GM12878 (cell line): Measurements from ENCODE around the gene SHISA6. TPM values are rescaled to one million over a fixed set of nuclear protein-coding genes. Genes with fewer than 3 reads are reported as not detected.

Experiments used
- ATAC-seq: fragments of 200-7000 bp; cut with Tn5 transposase; 3 replicates; pipeline ENCODE4 v1.9.1; 2020; ENCODE audit warnings: mild to moderate bottlenecking, moderate library complexity
- BruUV-seq: library from RNA; stranded (reverse); fragments of 400-500 nt; replicated peaks from 2 replicates; lab custom pipeline; 2021; lab: Mats Ljungman, UMichigan
- CTCF ChIA-PET: fragments of 300-600 bp; sonication (Branson Sonifier 250); formaldehyde crosslinking; extraction: SDS; loops from one replicate; lab custom pipeline; 2021; ENCODE audit warnings: inconsistent platforms; lab: Yijun Ruan, JAX
- POLR2A ChIA-PET: fragments of 350-600 bp; formaldehyde crosslinking; extraction: SDS; loops from one replicate; lab custom pipeline; 2021; ENCODE audit warnings: inconsistent platforms; lab: Charles Lee
- RAD21 ChIA-PET: fragments of 300-600 bp; sonication (Branson Sonifier 250); formaldehyde crosslinking; loops from one replicate; lab custom pipeline; 2023; ENCODE audit warnings: antibody characterized with exemption; ENCODE audit not compliant: unreplicated experiment; lab: Charles Lee
- SMC1A ChIA-PET: fragments of 300-600 bp; sonication (Branson Sonifier 250); formaldehyde crosslinking; loops from one replicate; lab custom pipeline; 2023; ENCODE audit not compliant: unreplicated experiment, uncharacterized antibody; lab: Charles Lee
- DNase-seq: peaks from one replicate; pipeline ENCODE4 v3.0.0-alpha.2; 2011; ENCODE audit warnings: low read depth, low spot score
- FAIRE-seq: peaks from 3 replicates; lab custom pipeline; 2011; peaks lifted over from hg19 to GRCh38; lab: Jason Lieb, UNC
- H2AFZ ChIP-seq: 2 replicates; pipeline ENCODE4 v1.6.0; 2011; ENCODE audit warnings: low read depth, low read length, control low read depth; ENCODE audit not compliant: control insufficient read depth
- H3K27ac ChIP-seq: 2 replicates; pipeline ENCODE4 v1.5.1; 2011; ENCODE audit warnings: control low read depth; ENCODE audit not compliant: control insufficient read depth, insufficient read depth
- H3K27me3 ChIP-seq, 2 experiments: replicated peaks in 1 of 2; 2 replicates each; pipeline versions ENCODE4 v1.6.0 to v1.6.1; 2011; ENCODE audit warnings: low read length in 1 of 2; ENCODE audit not compliant: control insufficient read depth in 2 of 2, insufficient read depth in 2 of 2
- H3K36me3 ChIP-seq, 2 experiments: 2 replicates each; pipeline ENCODE4 v1.5.1; 2011; ENCODE audit warnings: low read length in 1 of 2; ENCODE audit not compliant: control insufficient read depth in 2 of 2, insufficient read depth in 2 of 2
- H3K4me1 ChIP-seq: 2 replicates; pipeline ENCODE4 v1.6.1; 2011; ENCODE audit warnings: mild to moderate bottlenecking, low read length, moderate library complexity, mixed read lengths; ENCODE audit not compliant: control insufficient read depth, insufficient read depth
- H3K4me2 ChIP-seq: 2 replicates; pipeline ENCODE4 v1.6.0; 2011; ENCODE audit warnings: control low read depth; ENCODE audit not compliant: control insufficient read depth, insufficient read depth
- H3K4me3 ChIP-seq: fragments of 200-600 bp; sonication (generic); 2 replicates; pipeline ENCODE4 v1.5.1; 2016
- H3K79me2 ChIP-seq: 2 replicates; pipeline ENCODE4 v1.6.0; 2011; ENCODE audit warnings: low read length; ENCODE audit not compliant: control insufficient read depth, insufficient read depth
- H3K9ac ChIP-seq: 2 replicates; pipeline ENCODE4 v1.8.0; 2011; ENCODE audit warnings: low read length, control low read depth, mixed read lengths; ENCODE audit not compliant: control insufficient read depth, insufficient read depth
- H3K9me3 ChIP-seq: replicated peaks from 3 replicates; pipeline ENCODE4 v1.5.1; 2011; ENCODE audit warnings: mild to moderate bottlenecking, low read length; ENCODE audit not compliant: control insufficient read depth, insufficient read depth
- H4K20me1 ChIP-seq: 2 replicates; pipeline ENCODE4 v1.6.0; 2011; ENCODE audit not compliant: control insufficient read depth, insufficient read depth
- ATF2 ChIP-seq: IDR thresholded peaks from 2 replicates; pipeline ENCODE4 v1.6.1; 2012; ENCODE audit warnings: low read length, inconsistent platforms
- CEBPB ChIP-seq, 2 experiments: fragments of 150-350 bp in 1 of 2; IDR thresholded peaks; 2 replicates each; pipeline ENCODE4 v1.6.1; 2012 to 2014; ENCODE audit warnings: low read depth in 2 of 2, low read length in 2 of 2, borderline replicate concordance in 1 of 2, inconsistent platforms in 1 of 2
- KDM1A ChIP-seq: fragments of 200-600 bp; sonication (generic); IDR thresholded peaks from 2 replicates; pipeline ENCODE4 v1.6.1; 2016; ENCODE audit warnings: borderline replicate concordance
- NR2C1 ChIP-seq: fragments of 450-650 bp; IDR thresholded peaks from 2 replicates; pipeline ENCODE4 v1.6.1; 2017; ENCODE audit warnings: antibody characterized with exemption, mild to moderate bottlenecking, moderate library complexity
- NRF1 ChIP-seq: conservative IDR thresholded peaks from 2 replicates; pipeline ENCODE4 v1.6.1; 2011; ENCODE audit warnings: mild to moderate bottlenecking, low read depth, low read length, improper control_type of control experiment
- PAX5 ChIP-seq: IDR thresholded peaks from 2 replicates; pipeline ENCODE4 v1.6.1; 2011; ENCODE audit warnings: low read depth, low read length, borderline replicate concordance
- RFX5 ChIP-seq: IDR thresholded peaks from 2 replicates; pipeline ENCODE4 v1.6.1; 2011; ENCODE audit warnings: low read depth, low read length, improper control_type of control experiment
- SMC3 ChIP-seq: IDR thresholded peaks from 2 replicates; pipeline ENCODE4 v1.6.1; 2011; ENCODE audit warnings: low read length, improper control_type of control experiment, borderline replicate concordance
- SPI1 ChIP-seq: IDR thresholded peaks from 2 replicates; pipeline ENCODE4 v1.6.1; 2011; ENCODE audit warnings: low read depth, mild to moderate bottlenecking, low read length, moderate library complexity, borderline replicate concordance; ENCODE audit not compliant: insufficient read depth
- SREBF2 ChIP-seq: IDR thresholded peaks from 2 replicates; pipeline ENCODE4 v1.6.1; 2012; ENCODE audit warnings: mild to moderate bottlenecking, low read length
- STAT3 ChIP-seq: IDR thresholded peaks from 2 replicates; pipeline ENCODE4 v1.6.1; 2011; ENCODE audit warnings: low read depth, low read length, improper control_type of control experiment
- TBL1XR1 ChIP-seq: IDR thresholded peaks from 2 replicates; pipeline ENCODE4 v1.6.1; 2012; ENCODE audit warnings: low read depth, low read length, improper control_type of control experiment
- ZNF217 ChIP-seq: fragments of 450-650 bp; IDR thresholded peaks from 2 replicates; pipeline ENCODE4 v1.6.1; 2017; ENCODE audit warnings: antibody characterized with exemption, mild to moderate bottlenecking
- WGBS: methylation state at CpG from one replicate; pipeline ENCODE4 v1.1.6; 2016; ENCODE audit warnings: low lambda C conversion rate; ENCODE audit not compliant: insufficient replicate concordance, insufficient coverage; ENCODE audit errors: missing lambda C conversion rate; 5-methylcytosine and 5-hydroxymethylcytosine counted together
- in situ Hi-C: fragments of 300-500 bp; cut with MboI; formaldehyde crosslinking; loops from 9 replicates; pipeline ENCODE4 v1.14.3; 2018; ENCODE audit warnings: mixed read lengths
- intact Hi-C: fragments of 100-400 bp; cut with micrococcal nuclease; formaldehyde crosslinking; loops from one replicate; pipeline ENCODE4 v1.14.2; 2022; ENCODE audit not compliant: unreplicated experiment
- polyA plus RNA-seq, 11 experiments: library from polyadenylated mRNA; depleted of rRNA in 4 of 11; unstranded in 6 of 11; stranded (reverse) in 5 of 11; fragments of >200 nt; fragmentation: Nextera tagmentation in 4 of 11; fragmentation: Illumina TruSeq in 1 of 11; extraction: Ambion mirVana in 4 of 11; extraction: Trizol in 1 of 11; gene quantifications; 1 replicate in 1 of 11; 2 replicates in 10 of 11; pipeline versions ENCODE4 v1.2.1 to v1.2.3, GENCODE V29; 2011 to 2016; ENCODE audit warnings: inconsistent platforms in 2 of 11, missing spikeins in 2 of 11, low read depth in 1 of 11
- total RNA-seq, 4 experiments: library from RNA; depleted of rRNA in 3 of 4; stranded (reverse); fragments of >200 nt in 3 of 4; fragmentation: Illumina TruSeq in 1 of 4; extraction: Trizol in 1 of 4; gene quantifications; 2 replicates each; pipeline versions ENCODE4 v1.2.1 to v1.2.3, GENCODE V29; 2013 to 2021

The SHISA6 gene
- total and polyA plus RNA-seq, 10 of the 15 experiments (the other 5 are each of a cell fraction or from before 2014, with no cell fraction given), result not detected

GRCh38 chr17:11244776-11245175 lies 3.8 kb downstream of the SHISA6 start:
- Histone ChIP-seq H3K36me3 (no peaks in the 10 kb centered on the region), H3K4me3 (no peak overlapping the region), H3K9me3 (no peaks in the 10 kb centered on the region; the same call in 2 of the 3 replicates), H3K4me1 (no peaks in the 10 kb centered on the region), H3K27ac (no peak overlapping the region), H3K27me3 (no peaks in the 10 kb centered on the region), H4K20me1 (no peaks in the 10 kb centered on the region), H3K9ac (no peak overlapping the region), H3K79me2 (no peaks in the 10 kb centered on the region), H3K4me2 (no peak overlapping the region), H2AFZ (no peak overlapping the region)
- TF ChIP-seq STAT3 (no peak), NR2C1 (no peak), RFX5 (no peak), ATF2 (no peak), NRF1 (no peak), TBL1XR1 (no peak), ZNF217 (no peak), SREBF2 (no peak), KDM1A (no peak), CEBPB (IDR thresholded peaks at IDR 0.05; ENCODE audit: borderline replicate concordance in 1 of 2, low read depth in 2 of 2, low read length in 2 of 2) (no peak), SPI1 (no peak), SMC3 (no peak), PAX5 (no peak)
- ATAC-seq, result no peak
- ChIA-PET CTCF (no interaction called here), POLR2A (no interaction called here), SMC1A (no interaction called here), RAD21 (no interaction called here)
- no peak for DNase-seq
- no peak for FAIRE-seq
- 6% methylated on average over 6 of the region's 6 CpGs for WGBS
- intact Hi-C loops, result no loop called here
- BruUV-seq, result no TSS peak
- in situ Hi-C loops, result loop anchor here (5.0 kb wide), 2 partner anchors 42 to 48 kb away; no protein-coding TSS in a partner anchor
